PC-3 (cell line): ENCODE measurements around the gene BTBD17. TPM values are rescaled to one million over a fixed set of nuclear protein-coding genes. Genes with fewer than 3 reads are reported as not detected.

Experiments
- ATAC-seq: fragments of 200-7000 bp; cut with Tn5 transposase; 2 replicates; pipeline ENCODE4 v1.9.1; 2020; ENCODE audit warnings: mild to moderate bottlenecking, moderate library complexity
- BruUV-seq: library from RNA; stranded (reverse); fragments of 400-500 nt; replicated peaks from 2 replicates; lab custom pipeline; 2021; lab: Mats Ljungman, UMichigan
- CTCF ChIA-PET: fragments of 300-600 bp; sonication (Branson Sonifier 250); formaldehyde crosslinking; loops from one replicate; lab custom pipeline; 2022; ENCODE audit warnings: antibody characterized with exemption; lab: Charles Lee
- POLR2A ChIA-PET: fragments of 300-600 bp; sonication (Branson Sonifier 250); formaldehyde crosslinking; loops from one replicate; lab custom pipeline; 2022; ENCODE audit warnings: antibody characterized with exemption; ENCODE audit not compliant: unreplicated experiment; lab: Charles Lee
- DNase-seq: peaks from one replicate; pipeline ENCODE4 v3.0.0-alpha.2; 2015
- H2AFZ ChIP-seq: fragments of 300-600 bp; sonication (generic); 2 replicates; pipeline ENCODE4 v1.6.0; 2016; ENCODE audit warnings: antibody characterized with exemption, low read length
- H3F3A ChIP-seq: fragments of 300-600 bp; sonication (generic); one replicate; pipeline ENCODE4 v1.6.0; 2017; ENCODE audit warnings: antibody characterized with exemption, low read length, control low read depth, mild to moderate bottlenecking; ENCODE audit not compliant: unreplicated experiment
- H3K27ac ChIP-seq: fragments of 300-600 bp; sonication (generic); 2 replicates; pipeline ENCODE4 v1.5.1; 2016; ENCODE audit warnings: mild to moderate bottlenecking, low read length
- H3K27me3 ChIP-seq: fragments of 300-600 bp; sonication (generic); 2 replicates; pipeline ENCODE4 v1.6.1; 2016; ENCODE audit warnings: low read length, mixed read lengths
- H3K36me3 ChIP-seq: fragments of 300-600 bp; sonication (generic); 2 replicates; pipeline ENCODE4 v1.6.1; 2016; ENCODE audit warnings: low read depth, mixed run types, low read length, mixed read lengths
- H3K4me1 ChIP-seq: fragments of 300-600 bp; sonication (generic); 2 replicates; pipeline ENCODE4 v1.5.1; 2016; ENCODE audit warnings: low read length; ENCODE audit not compliant: insufficient read depth
- H3K4me2 ChIP-seq: fragments of 300-600 bp; sonication (generic); 2 replicates; pipeline ENCODE4 v1.6.0; 2016; ENCODE audit warnings: low read length
- H3K4me3 ChIP-seq: fragments of 300-600 bp; sonication (generic); 2 replicates; pipeline ENCODE4 v1.5.1; 2016; ENCODE audit warnings: mild to moderate bottlenecking, low read length, mixed read lengths
- H3K79me2 ChIP-seq: fragments of 300-600 bp; sonication (generic); 2 replicates; pipeline ENCODE4 v1.6.1; 2017; ENCODE audit warnings: low read length, mixed read lengths
- H3K9ac ChIP-seq: fragments of 300-600 bp; sonication (generic); 2 replicates; pipeline ENCODE4 v1.6.0; 2016; ENCODE audit warnings: mild to moderate bottlenecking, low read length
- H3K9me2 ChIP-seq: fragments of 300-600 bp; sonication (generic); replicated peaks from 2 replicates; pipeline ENCODE4 v1.6.1; 2016; ENCODE audit warnings: mixed run types, low read length, mixed read lengths
- H3K9me3 ChIP-seq: fragments of 300-600 bp; sonication (generic); 2 replicates; pipeline ENCODE4 v1.6.1; 2016; ENCODE audit warnings: low read length, mixed read lengths
- H4K20me1 ChIP-seq: fragments of 300-600 bp; sonication (generic); 2 replicates; pipeline ENCODE4 v1.6.1; 2016; ENCODE audit warnings: low read length, mixed read lengths
- CTCF ChIP-seq: fragments of 300-600 bp; sonication (generic); conservative IDR thresholded peaks from 2 replicates; pipeline ENCODE4 v1.5.1; 2017; ENCODE audit warnings: antibody characterized with exemption, low read depth, mild to moderate bottlenecking, low read length
- EZH2 ChIP-seq: fragments of 300-600 bp; sonication (generic); IDR thresholded peaks from one replicate; pipeline ENCODE4 v1.6.1; 2017; ENCODE audit warnings: antibody characterized with exemption, mild to moderate bottlenecking, low read length; ENCODE audit not compliant: unreplicated experiment
- EZH2phosphoT487 ChIP-seq: fragments of 300-600 bp; sonication (generic); IDR thresholded peaks from 2 replicates; pipeline ENCODE4 v1.6.1; 2018; ENCODE audit warnings: mild to moderate bottlenecking, antibody characterized with exemption, low read length, borderline replicate concordance
- intact Hi-C: fragments of 100-400 bp; cut with micrococcal nuclease; formaldehyde crosslinking; loops from 2 replicates; pipeline ENCODE4 v1.9.0; 2023
- total RNA-seq: library from RNA; depleted of rRNA; stranded (reverse); fragments of >200 nt; gene quantifications from 2 replicates; pipeline ENCODE4 v1.2.3, GENCODE V29; 2014

The BTBD17 gene
- total RNA-seq, 1 experiment from 2014 or later, result not detected

DNA sequence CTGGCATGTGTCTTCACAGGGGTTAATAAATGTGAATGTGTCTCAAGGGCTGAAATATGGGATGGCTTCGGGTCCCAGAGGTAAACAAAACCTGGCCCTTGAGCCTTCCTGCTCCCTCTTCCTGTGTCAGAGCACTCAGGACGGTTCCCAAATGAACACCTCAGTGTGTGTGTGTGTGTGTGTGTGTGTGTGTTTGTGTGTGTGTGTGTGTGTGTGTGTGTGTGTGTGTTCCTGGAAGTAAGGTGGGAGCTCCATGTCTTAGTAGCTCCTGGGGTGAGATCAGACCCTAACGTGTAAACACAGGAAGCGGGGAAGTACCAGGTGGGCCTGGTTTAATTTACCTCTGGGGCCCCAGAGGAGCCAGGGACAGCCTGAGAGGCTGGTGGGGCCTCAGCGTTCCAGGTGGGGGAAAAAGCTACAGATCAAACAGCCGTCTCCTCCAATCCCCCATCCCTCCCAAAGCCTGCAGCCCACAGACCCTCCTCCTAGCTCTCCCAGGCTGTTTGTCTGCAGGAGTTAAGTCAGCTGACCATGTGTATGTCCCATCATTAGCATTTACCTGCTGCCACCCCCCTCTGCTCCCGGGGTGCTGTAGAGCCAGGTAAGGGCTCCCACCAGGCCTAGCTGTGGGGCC is 29.5 kb downstream of the BTBD17 start:
- CTCF ChIA-PET, result no interaction called here
- no peak overlapping the region for H3K4me3 ChIP-seq
- no TSS peak for BruUV-seq

DNA sequence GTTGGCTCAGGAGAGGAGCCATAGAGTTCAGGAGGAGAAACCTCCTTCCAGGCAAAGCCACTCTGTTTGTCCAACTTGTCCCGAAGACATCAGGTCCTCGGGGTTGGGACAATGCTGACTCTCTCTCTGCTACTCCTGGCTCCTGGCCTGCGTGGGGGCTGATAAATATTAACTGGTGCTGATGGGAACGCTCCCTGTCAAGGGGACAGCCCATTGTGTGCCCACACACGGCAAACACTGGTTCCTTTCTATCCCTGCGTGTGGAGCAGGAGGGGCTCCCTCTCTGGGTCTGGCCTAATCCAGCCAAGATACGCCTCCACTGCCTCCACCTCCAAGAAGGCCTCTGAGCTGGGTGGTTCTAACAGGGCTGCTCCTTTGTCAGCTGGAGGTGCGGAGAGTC is 31.2 kb downstream of the BTBD17 start:
- intact Hi-C loops, result no loop called here
- no peak overlapping the region for H3K9ac ChIP-seq
- peaks cover 29% of the 10 kb centered on the region; the same call in 1 of the 2 replicates for H3K27me3 ChIP-seq
- no peaks in the 10 kb centered on the region for H3K79me2 ChIP-seq
- H2AFZ ChIP-seq, result no peak overlapping the region
- CTCF ChIA-PET, result no interaction called here
- BruUV-seq, result no TSS peak
- no peaks in the 10 kb centered on the region for H4K20me1 ChIP-seq
- no peaks in the 10 kb centered on the region for H3K9me2 ChIP-seq
- H3K27ac ChIP-seq, result no peak overlapping the region
- POLR2A ChIA-PET, result no interaction called here
- TF ChIP-seq CTCF (no peak), EZH2phosphoT487 (no peak), EZH2 (no peak)
- no peaks in the 10 kb centered on the region for H3K36me3 ChIP-seq
- no peak for ATAC-seq
- H3K4me3 ChIP-seq, result no peak overlapping the region
- H3K4me2 ChIP-seq, result no peak overlapping the region
- no peaks in the 10 kb centered on the region for H3F3A ChIP-seq
- no peaks in the 10 kb centered on the region for H3K4me1 ChIP-seq
- H3K9me3 ChIP-seq, result 0 out of 2 replicates have a peak, but pooled peaks cover 4% of the 10 kb centered on the region
- DNase-seq, result no peak

More for the DNA sequence above, 29.5 kb downstream of the BTBD17 start:
- POLR2A ChIA-PET, result no interaction called here
- Histone ChIP-seq H3K4me1 (no peaks in the 10 kb centered on the region), H3K27ac (no peak overlapping the region), H3F3A (no peaks in the 10 kb centered on the region), H2AFZ (no peak overlapping the region), H3K36me3 (no peaks in the 10 kb centered on the region), H3K9me3 (0 out of 2 replicates have a peak, but pooled peaks cover 4% of the 10 kb centered on the region), H3K27me3 (peaks cover 16% of the 10 kb centered on the region; the same call in 1 of the 2 replicates), H3K79me2 (no peaks in the 10 kb centered on the region), H4K20me1 (no peaks in the 10 kb centered on the region), H3K4me2 (no peak overlapping the region), H3K9ac (no peak overlapping the region), H3K9me2 (no peaks in the 10 kb centered on the region)
- DNase-seq (no peak), ATAC-seq (no peak)
- TF ChIP-seq EZH2 (no peak), CTCF (no peak), EZH2phosphoT487 (no peak)
- intact Hi-C loops, result no loop called here

GRCh38 chr17:74329378-74329777 is 32.3 kb downstream of the BTBD17 start:
- Histone ChIP-seq H3K27me3 (peaks cover 40% of the 10 kb centered on the region), H3K4me3 (no peak overlapping the region), H3K36me3 (no peaks in the 10 kb centered on the region), H3K4me1 (no peaks in the 10 kb centered on the region), H3K9me2 (no peaks in the 10 kb centered on the region), H3F3A (no peaks in the 10 kb centered on the region), H3K9ac (no peak overlapping the region), H3K27ac (no peak overlapping the region), H3K9me3 (no peaks in the 10 kb centered on the region), H4K20me1 (no peaks in the 10 kb centered on the region), H2AFZ (no peak overlapping the region), H3K79me2 (no peaks in the 10 kb centered on the region), H3K4me2 (no peak overlapping the region)
- CTCF ChIA-PET, result no interaction called here
- no peak for ATAC-seq
- POLR2A ChIA-PET, result interaction anchor here (0.7 kb wide), 1 partner anchor 8 kb away, joined by 3 read pairs; no protein-coding TSS in a partner anchor
- no peak for DNase-seq
- intact Hi-C loops, result no loop called here
- TF ChIP-seq CTCF, result no peak
- TF ChIP-seq EZH2, result no peak
- TF ChIP-seq EZH2phosphoT487, result no peak
- BruUV-seq, result no TSS peak
